Measurements from ENCODE around the gene G3BP2.
"Not testable (repeated sequence)": the region's sequence is repeated elsewhere in the genome, so short reads cannot be mapped to it uniquely, and the experiment has no call there.

G3BP2 gene

GRCh38 chr4:75699299-75699698 lies 26.1 kb upstream of the G3BP2 start:
- TF ChIP-seq, protein P1, sequence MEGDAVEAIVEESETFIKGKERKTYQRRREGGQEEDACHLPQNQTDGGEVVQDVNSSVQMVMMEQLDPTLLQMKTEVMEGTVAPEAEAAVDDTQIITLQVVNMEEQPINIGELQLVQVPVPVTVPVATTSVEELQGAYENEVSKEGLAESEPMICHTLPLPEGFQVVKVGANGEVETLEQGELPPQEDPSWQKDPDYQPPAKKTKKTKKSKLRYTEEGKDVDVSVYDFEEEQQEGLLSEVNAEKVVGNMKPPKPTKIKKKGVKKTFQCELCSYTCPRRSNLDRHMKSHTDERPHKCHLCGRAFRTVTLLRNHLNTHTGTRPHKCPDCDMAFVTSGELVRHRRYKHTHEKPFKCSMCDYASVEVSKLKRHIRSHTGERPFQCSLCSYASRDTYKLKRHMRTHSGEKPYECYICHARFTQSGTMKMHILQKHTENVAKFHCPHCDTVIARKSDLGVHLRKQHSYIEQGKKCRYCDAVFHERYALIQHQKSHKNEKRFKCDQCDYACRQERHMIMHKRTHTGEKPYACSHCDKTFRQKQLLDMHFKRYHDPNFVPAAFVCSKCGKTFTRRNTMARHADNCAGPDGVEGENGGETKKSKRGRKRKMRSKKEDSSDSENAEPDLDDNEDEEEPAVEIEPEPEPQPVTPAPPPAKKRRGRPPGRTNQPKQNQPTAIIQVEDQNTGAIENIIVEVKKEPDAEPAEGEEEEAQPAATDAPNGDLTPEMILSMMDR (IDR thresholded peaks at IDR 0.05): no peak
- no peak for DNase-seq
- Mint-ChIP-seq H3K36me3 (ENCODE audit: low read depth) (peaks cover 15% of the 10 kb centered on the region), H3K4me3 (no peak overlapping the region), H3K27me3 (ENCODE audit: low read depth, poor library complexity) (peaks cover 3% of the 10 kb centered on the region), H3K9me3 (no peaks in the 10 kb centered on the region), H3K4me1 (peaks cover 9% of the 10 kb centered on the region), H3K27ac (peak overlapping the region; percentile 33)

DNA sequence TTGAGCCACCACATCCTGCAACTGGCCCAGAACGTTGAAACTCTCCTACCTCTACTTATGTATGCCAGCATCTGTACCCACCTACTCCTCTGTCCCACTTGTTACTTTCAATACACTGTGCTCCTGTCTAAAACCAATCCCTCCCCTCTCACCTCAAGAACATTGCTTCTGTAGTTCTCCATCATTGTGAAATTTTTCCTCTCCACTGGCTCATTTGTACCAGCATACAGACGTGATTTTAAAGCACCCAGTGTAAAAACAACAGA lies 25.7 kb upstream of the G3BP2 start:
- Mint-ChIP-seq H3K27me3 (ENCODE audit: low read depth, poor library complexity) (peaks cover 3% of the 10 kb centered on the region), H3K36me3 (ENCODE audit: low read depth) (peaks cover 18% of the 10 kb centered on the region), H3K9me3 (no peaks in the 10 kb centered on the region), H3K4me3 (no peak overlapping the region), H3K4me1 (peaks cover 9% of the 10 kb centered on the region), H3K27ac (no peak overlapping the region)
- TF ChIP-seq, protein P1 (IDR thresholded peaks at IDR 0.05): no peak
- DNase-seq: no peak

GRCh38 chr4:75698162-75698962 lies 25.2 kb upstream of the G3BP2 start:
- peaks cover 3% of the 10 kb centered on the region for H3K27me3 Mint-ChIP-seq (ENCODE audit: low read depth, poor library complexity)
- TF ChIP-seq, protein P1 (IDR thresholded peaks at IDR 0.05): no peak
- H3K36me3 Mint-ChIP-seq (ENCODE audit: low read depth): peaks cover 20% of the 10 kb centered on the region
- no peak overlapping the region for H3K4me3 Mint-ChIP-seq
- H3K9me3 Mint-ChIP-seq: no peaks in the 10 kb centered on the region
- no peak for DNase-seq
- H3K27ac Mint-ChIP-seq: no peak overlapping the region
- peaks cover 9% of the 10 kb centered on the region for H3K4me1 Mint-ChIP-seq

- no peaks in the 10 kb centered on the region for H3K9me3 Mint-ChIP-seq
- H3K27ac Mint-ChIP-seq: no peak overlapping the region
- peaks cover 31% of the 10 kb centered on the region for H3K36me3 Mint-ChIP-seq (ENCODE audit: low read depth)
- no peak for DNase-seq
- peaks cover 9% of the 10 kb centered on the region for H3K4me1 Mint-ChIP-seq
- no peak overlapping the region for H3K4me3 Mint-ChIP-seq
- peaks cover 3% of the 10 kb centered on the region for H3K27me3 Mint-ChIP-seq (ENCODE audit: low read depth, poor library complexity)
- TF ChIP-seq, protein P1 (IDR thresholded peaks at IDR 0.05): no peak
These were observed 23.4 kb upstream of the G3BP2 start for GRCh38 chr4:75696581-75696980.

DNA sequence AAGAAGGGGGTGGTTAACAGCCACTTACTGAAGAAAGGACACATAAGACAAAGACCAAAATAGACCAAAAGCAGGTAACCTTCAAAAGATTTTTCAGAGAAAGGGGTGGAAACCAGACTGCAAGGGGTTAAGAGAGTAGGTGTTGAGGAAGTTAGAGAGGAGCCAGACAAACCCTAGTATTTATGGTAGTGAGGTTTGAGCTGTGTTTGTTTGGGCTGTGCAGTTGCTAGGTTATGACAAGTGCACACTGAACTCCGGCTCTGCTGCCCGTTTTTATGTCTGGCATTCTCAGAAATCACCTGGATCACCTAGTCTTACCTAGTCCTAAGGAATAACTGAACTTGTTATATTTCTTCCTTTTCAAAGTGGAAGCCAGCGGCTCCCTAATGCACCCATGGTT lies 22.9 kb upstream of the G3BP2 start:
- H3K27me3 Mint-ChIP-seq (ENCODE audit: low read depth, poor library complexity): peaks cover 3% of the 10 kb centered on the region
- no peak overlapping the region for H3K27ac Mint-ChIP-seq
- no peaks in the 10 kb centered on the region for H3K9me3 Mint-ChIP-seq
- no peak for DNase-seq
- TF ChIP-seq, protein P1 (IDR thresholded peaks at IDR 0.05): no peak
- H3K4me1 Mint-ChIP-seq: peaks cover 9% of the 10 kb centered on the region
- H3K36me3 Mint-ChIP-seq (ENCODE audit: low read depth): peaks cover 34% of the 10 kb centered on the region
- no peak overlapping the region for H3K4me3 Mint-ChIP-seq

- H3K9me3 Mint-ChIP-seq; H3K27ac Mint-ChIP-seq; DNase-seq; H3K4me3 Mint-ChIP-seq; H3K27me3 Mint-ChIP-seq (ENCODE audit: low read depth, poor library complexity); H3K4me1 Mint-ChIP-seq: not testable (repeated sequence)
- H3K36me3 Mint-ChIP-seq (ENCODE audit: low read depth): peaks cover 63% of the 10 kb centered on the region
These were observed 18.9 kb upstream of the G3BP2 start for GRCh38 chr4:75692066-75692465.

DNA sequence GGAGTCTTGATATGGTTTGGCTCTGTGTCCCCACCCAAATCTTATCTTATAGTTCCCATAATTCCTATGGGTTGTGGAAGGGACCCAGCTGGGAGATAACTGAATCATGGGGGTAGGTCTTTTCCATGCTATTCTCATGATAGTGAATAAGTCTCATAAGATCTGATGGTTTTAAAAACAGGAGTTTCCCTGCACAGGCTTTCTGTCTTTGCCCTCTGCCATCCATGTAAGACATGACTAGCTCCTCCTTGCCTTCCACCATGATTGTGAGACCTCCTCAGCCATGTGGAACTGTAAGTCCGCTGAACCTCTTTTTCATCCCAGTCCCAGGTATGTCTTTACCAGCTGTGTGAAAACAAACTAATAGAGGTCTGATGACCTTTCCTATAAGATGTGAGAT lies 13.9 kb upstream of the G3BP2 start:
- H3K4me1 Mint-ChIP-seq; H3K27ac Mint-ChIP-seq; DNase-seq; H3K4me3 Mint-ChIP-seq; H3K27me3 Mint-ChIP-seq (ENCODE audit: low read depth, poor library complexity): not testable (repeated sequence)
- H3K9me3 Mint-ChIP-seq: peaks cover 14% of the 10 kb centered on the region
- H3K36me3 Mint-ChIP-seq (ENCODE audit: low read depth): peaks cover 65% of the 10 kb centered on the region

Measured in nephron progenitor cell (in vitro differentiated cells).